GM19372 (cell line): ENCODE measurements around the gene TMBIM4.
"Not testable (repeated sequence)": the region's sequence is repeated elsewhere in the genome, so short reads cannot be mapped to it uniquely, and the experiment has no call there.

Experiments
- ATAC-seq: cut with Tn5 transposase; IDR thresholded peaks from one replicate; pipeline ENCODE4 v1.9.1; 2021; ENCODE audit warnings: mild to moderate bottlenecking, low read depth, moderate library complexity; ENCODE audit not compliant: unreplicated experiment

TMBIM4 gene

GRCh38 chr12:66187036-66187435, 17.2 kb upstream of the TMBIM4 start:
- no peak for ATAC-seq

- ATAC-seq = not testable (repeated sequence)
Measured at GRCh38 chr12:66184822-66185221, 15.0 kb upstream of the TMBIM4 start.

GRCh38 chr12:66182956-66183355, 13.2 kb upstream of the TMBIM4 start:
- no peak for ATAC-seq

GRCh38 chr12:66176105-66176900, 6.5 kb upstream of the TMBIM4 start:
- no peak for ATAC-seq

- not testable (repeated sequence) for ATAC-seq
Measured at GRCh38 chr12:66174391-66175325, 4.9 kb upstream of the TMBIM4 start.

GRCh38 chr12:66170606-66171005, 810 bp upstream of the TMBIM4 start:
- no peak for ATAC-seq

GRCh38 chr12:66168410-66168809, 1.4 kb downstream of the TMBIM4 start:
- ATAC-seq = no peak

- ATAC-seq = no peak
Measured at GRCh38 chr12:66166561-66166960, 3.2 kb downstream of the TMBIM4 start.

- ATAC-seq = no peak
Measured at GRCh38 chr12:66165141-66165540, 4.7 kb downstream of the TMBIM4 start.

- ATAC-seq = no peak
Measured at GRCh38 chr12:66164349-66164821, 5.4 kb downstream of the TMBIM4 start.

- no peak for ATAC-seq
Measured at GRCh38 chr12:66163289-66163688, 6.5 kb downstream of the TMBIM4 start.

GRCh38 chr12:66162701-66163100, 7.1 kb downstream of the TMBIM4 start:
- no peak for ATAC-seq

GRCh38 chr12:66160704-66161103, 9.1 kb downstream of the TMBIM4 start:
- ATAC-seq = no peak

GRCh38 chr12:66159123-66159522, 10.7 kb downstream of the TMBIM4 start:
- ATAC-seq = no peak

- ATAC-seq = no peak
Measured at GRCh38 chr12:66156654-66157053, 13.1 kb downstream of the TMBIM4 start.

GRCh38 chr12:66154776-66155175, 15.0 kb downstream of the TMBIM4 start:
- no peak for ATAC-seq

GRCh38 chr12:66152732-66153131, 17.1 kb downstream of the TMBIM4 start:
- ATAC-seq = no peak

GRCh38 chr12:66149702-66150398, 19.9 kb downstream of the TMBIM4 start:
- ATAC-seq = no peak

GRCh38 chr12:66144791-66145754, 24.7 kb downstream of the TMBIM4 start:
- ATAC-seq = no peak

GRCh38 chr12:66143868-66144267, 25.9 kb downstream of the TMBIM4 start:
- no peak for ATAC-seq
